HL-60/S4 treated with phorbol 12-myristate 13-acetate at 8.2 ng/mL for 4 days and 3 days (cell line): ENCODE data around the gene FMN1.

Source experiments
- in situ Hi-C: fragments of 300-500 bp; cut with MboI; formaldehyde crosslinking; loops from 2 replicates; pipeline ENCODE4 v1.15.0; 2022; ENCODE audit warnings: low sequenced_read_pairs

FMN1 gene

DNA sequence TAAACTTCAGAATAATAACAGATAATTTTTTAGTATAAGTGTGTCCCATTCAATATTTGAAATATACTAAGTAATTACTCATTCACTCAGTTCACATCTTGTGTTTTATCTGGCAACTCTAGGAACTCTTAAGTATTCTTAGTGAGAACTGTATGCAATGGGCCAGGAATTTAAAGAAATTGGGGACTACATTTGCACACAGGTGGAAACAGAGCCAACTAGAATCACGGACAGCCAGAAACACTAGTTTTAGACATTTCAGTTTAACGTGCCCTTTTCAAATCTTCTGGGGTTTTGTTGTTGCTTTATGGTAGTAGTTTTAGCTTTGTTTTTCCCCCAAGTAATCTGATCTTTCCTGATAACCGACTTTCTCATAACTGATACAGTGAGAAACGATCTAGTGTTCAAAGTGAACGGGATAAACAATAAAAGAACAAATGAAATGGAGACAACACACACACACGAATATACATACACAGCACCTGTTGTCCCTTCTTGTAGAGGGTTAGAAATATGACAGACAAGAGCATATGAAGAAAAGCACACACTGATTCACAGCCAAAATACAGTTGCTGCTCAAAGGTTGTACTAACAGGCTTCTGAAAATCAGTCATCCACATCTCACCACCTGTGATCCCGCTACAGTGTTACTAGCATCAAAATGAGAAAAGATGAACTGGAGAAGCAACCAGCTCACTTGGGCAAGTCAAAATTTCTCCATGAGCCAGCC lies 167.0 kb downstream of the FMN1 start:
- in situ Hi-C loops, result no loop called here

- in situ Hi-C loops, result no loop called here
These were observed 167.9 kb downstream of the FMN1 start for GRCh38 chr15:33026614-33027013.

DNA sequence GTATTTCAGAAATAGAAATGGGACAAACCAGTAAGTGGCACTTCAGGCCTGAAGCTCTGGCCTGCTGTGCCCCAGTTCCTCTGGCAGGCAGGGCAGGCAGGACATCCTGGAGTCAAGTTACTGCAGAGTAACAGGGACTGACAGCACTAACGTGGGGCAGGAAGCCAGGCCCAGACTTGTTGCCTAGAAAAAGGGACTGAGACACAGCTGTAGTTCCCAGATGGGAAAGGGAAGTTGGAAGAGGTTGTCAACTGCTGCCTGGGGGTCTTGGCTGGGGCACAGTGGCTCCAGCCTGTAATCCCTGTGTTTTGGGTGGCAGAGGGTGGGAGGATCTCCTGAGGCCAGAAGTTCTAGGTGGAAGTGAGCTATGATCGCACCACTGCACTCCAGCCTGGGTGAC lies 171.9 kb downstream of the FMN1 start:
- in situ Hi-C loops, result no loop called here

DNA sequence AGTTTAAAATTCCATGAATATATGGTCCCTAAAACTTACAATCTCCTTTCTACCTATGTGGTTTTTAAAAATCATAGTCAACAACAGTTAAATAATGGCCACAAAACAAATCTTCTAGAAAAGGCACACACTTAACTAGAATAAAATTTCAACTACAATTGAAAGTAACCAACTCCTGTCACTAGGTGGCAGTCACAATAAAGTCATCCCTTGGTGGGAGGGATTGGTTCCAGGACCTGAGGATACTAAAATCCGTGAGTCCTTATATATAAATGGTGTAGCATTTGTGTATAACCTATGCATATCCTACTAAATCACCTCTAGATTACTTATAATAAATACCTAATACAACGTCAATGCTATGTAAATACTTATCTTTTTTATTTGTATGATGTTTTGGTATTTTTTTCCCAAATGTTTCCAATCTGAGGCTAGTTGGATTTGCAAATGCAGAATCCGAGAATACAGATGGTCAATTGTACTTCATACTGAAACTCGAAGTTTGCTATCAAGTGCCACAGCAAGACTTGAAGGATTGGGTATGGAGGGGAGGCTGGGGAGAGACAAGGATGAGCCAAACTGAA lies 172.6 kb downstream of the FMN1 start:
- in situ Hi-C loops, result no loop called here

DNA sequence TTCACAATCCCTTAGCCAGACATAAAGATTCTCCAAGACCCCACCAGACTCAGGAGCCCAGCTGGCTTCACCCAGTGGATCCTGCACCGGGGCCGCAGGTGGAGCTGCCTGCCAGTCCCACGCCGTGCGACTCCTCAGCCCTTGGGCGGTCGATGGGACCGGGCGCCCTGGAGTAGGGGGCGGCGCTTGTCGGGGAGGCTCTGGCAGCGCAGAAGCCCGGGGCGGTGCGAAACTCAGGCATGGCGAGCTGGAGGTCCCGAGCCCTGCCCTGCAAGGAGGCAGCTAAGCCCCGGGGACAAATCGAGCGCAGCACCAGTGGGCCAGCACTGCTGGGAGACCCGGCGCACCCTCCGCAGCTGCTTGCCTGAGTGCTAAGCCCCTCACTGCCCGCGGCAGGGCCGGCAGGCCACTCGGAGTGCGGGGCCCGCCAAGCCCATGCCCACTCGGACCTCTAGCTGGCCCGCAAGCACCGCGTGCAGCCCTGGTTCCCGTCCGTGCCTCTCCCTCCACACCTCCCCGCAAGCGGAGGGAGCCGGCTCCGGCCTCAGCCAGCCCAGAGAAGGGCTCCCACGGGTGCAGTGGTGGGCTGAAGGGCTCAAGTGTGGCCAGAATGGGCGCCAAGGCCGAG lies 175.0 kb downstream of the FMN1 start:
- in situ Hi-C loops, result no loop called here

DNA sequence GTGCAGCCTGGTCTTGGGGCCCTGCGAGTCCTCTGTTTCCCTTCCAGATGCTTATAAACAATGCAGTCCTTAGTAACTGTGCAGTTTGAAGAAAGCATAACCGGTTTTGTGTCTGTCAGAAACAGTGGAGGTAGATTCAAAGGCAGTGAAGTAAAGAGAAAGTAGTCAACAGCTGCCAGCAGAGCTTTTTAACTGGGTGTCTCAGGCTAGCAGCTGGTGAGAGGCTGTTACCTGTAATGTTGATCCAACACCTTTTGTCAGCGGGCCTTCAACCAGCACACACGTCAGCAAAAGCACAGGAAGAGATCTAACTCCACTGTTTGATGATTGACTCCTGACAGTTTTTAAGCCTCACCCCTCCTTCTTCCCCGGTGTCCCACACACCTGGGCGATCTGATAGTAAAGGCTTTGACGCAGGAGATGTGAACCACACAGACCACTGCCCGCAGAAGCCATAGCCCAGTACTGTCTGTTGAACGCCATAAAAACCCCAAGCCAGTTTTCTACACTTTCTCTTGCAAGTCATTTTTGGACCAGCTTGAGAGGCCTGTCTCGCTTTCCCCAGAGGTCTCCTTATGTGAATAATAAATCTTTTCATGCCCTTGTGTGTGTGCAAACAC lies 178.0 kb downstream of the FMN1 start:
- in situ Hi-C loops, result no loop called here

DNA sequence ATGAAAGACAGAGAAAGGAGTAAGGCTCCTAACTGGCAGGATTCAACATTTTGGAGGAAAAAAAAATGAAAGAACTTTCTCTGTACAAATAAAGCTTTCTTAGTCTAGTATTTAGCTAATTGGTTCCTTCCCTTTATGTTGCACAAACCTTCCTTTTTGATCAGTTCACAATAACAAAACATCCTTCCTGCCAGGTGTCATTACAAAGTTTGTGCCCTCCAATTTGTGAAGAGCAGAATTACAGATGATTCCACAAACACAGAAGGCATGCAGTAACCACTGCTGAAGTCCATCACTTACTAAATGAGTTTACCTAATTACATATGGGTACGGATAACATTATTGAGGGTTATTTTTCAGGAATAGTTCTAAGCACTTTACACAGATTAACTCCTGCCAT lies 179.9 kb downstream of the FMN1 start:
- in situ Hi-C loops, result no loop called here

GRCh38 chr15:33013827-33014445 lies 180.6 kb downstream of the FMN1 start:
- in situ Hi-C loops, result no loop called here

GRCh38 chr15:33011976-33012375 lies 182.5 kb downstream of the FMN1 start:
- in situ Hi-C loops, result no loop called here

DNA sequence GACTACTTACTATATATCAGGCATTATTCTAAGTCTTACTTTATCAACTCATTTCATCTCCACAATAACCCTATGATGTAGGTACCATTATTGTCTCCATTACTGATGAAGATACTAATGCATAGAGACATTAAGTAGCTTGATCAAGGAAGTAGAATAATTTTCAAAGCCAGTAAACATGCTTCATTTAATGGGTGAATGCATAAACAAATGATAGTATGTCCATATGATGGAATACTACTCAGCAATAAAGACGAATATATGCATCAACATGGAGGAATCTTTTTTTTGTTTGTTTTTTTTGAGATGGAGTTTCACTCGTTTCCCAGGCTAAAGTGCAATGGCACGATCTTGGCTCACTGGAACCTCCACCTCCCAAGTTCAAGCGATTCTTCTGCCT lies 184.9 kb downstream of the FMN1 start:
- in situ Hi-C loops, result no loop called here

- in situ Hi-C loops, result no loop called here
These were observed 185.5 kb downstream of the FMN1 start for GRCh38 chr15:33009026-33009425.

DNA sequence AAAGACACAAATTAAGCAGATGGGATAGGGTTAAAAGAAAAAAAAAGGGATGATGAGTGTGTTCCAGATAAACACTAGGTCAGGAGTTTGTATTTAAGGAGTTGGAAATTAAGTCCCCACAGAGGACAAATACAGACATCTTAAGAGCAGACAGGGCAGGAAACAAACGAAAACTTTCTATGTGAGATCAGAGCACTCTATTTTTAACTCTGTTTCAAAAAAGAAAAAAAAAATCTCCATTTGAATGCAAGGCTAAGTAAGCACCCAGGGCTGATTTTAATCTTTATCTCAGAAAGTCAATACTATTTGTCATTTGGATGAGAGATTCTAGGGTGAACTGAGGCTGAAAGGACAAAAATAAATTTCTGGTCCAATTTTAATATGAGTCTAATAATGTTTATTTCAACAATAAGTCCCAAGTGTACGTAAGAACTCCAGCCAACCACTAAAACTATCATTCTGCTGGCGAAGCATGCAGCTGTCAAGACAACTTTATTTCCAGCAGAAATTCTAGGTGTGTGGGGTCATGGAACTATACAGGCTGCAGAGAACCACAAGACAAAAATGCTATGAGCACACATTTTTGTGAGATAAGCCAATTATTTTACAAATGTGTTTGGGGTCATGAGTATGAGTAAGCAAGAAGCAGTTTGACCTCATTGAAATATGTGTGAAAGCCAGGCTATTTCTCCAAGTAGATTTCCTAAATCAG lies 186.1 kb downstream of the FMN1 start:
- in situ Hi-C loops, result no loop called here

- in situ Hi-C loops, result no loop called here
These were observed 187.1 kb downstream of the FMN1 start for GRCh38 chr15:33007303-33007855.

GRCh38 chr15:33005582-33005981 lies 188.9 kb downstream of the FMN1 start:
- in situ Hi-C loops, result no loop called here

GRCh38 chr15:33001926-33002325 lies 192.6 kb downstream of the FMN1 start:
- in situ Hi-C loops, result no loop called here

GRCh38 chr15:32998979-32999672 lies 195.4 kb downstream of the FMN1 start:
- in situ Hi-C loops, result no loop called here

- in situ Hi-C loops, result no loop called here
These were observed 196.3 kb downstream of the FMN1 start for GRCh38 chr15:32998182-32998581.

DNA sequence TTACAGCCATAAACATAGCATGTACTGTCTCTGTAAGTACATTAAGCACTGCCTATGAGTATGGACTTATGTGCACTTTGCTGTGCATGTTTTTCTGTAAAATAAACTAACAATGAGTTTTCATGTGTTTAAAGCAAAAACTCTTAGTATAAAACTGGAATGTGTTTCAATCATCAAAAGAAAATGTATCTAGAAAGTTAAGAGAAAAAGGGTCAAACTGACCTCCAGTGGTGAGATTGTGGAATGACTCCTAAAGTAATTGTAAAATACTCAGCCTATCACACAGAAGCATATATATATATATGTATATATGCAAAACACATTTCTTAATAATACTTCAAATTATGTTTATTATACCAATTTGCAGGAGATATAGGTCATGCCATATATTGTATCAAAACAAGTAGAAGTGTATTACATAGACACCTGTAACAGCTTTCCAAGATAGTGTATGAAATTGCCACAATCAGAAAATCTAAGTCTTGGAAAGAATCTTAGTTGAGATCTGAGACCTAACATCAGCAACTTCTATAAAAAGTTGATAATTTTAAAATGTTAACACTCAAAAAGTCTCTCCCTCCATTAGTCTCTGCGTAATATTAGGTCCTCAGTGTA lies 199.6 kb downstream of the FMN1 start:
- in situ Hi-C loops, result no loop called here

- in situ Hi-C loops, result no loop called here
These were observed 201.2 kb downstream of the FMN1 start for GRCh38 chr15:32993285-32993684.
